ENCODE data around the gene TMEM86B.
A peak's percentile ranks its signal among the peaks of the same experiment; 100 is the strongest.

TMEM86B gene

GRCh38 chr19:55257461-55258420, 29.2 kb upstream of the TMEM86B start:
- DNase-seq (ENCODE audit: low read depth in 2 of 2) = no peak

- no peak for DNase-seq (ENCODE audit: low read depth in 2 of 2)
Observed at GRCh38 chr19:55256562-55257460, 28.2 kb upstream of the TMEM86B start.

GRCh38 chr19:55255618-55256423, 27.3 kb upstream of the TMEM86B start:
- peak in 1 of 2 donors; percentile 56 for DNase-seq (ENCODE audit: low read depth in 2 of 2)

- no peak for DNase-seq (ENCODE audit: low read depth in 2 of 2)
Observed at GRCh38 chr19:55254625-55254977, 26.0 kb upstream of the TMEM86B start.

GRCh38 chr19:55253842-55254624, 25.5 kb upstream of the TMEM86B start:
- DNase-seq (ENCODE audit: low read depth in 2 of 2) = peak in 1 of 2 donors; percentile 33

- no peak for DNase-seq (ENCODE audit: low read depth in 2 of 2)
Observed at GRCh38 chr19:55252760-55253663, 24.4 kb upstream of the TMEM86B start.

- DNase-seq (ENCODE audit: low read depth in 2 of 2) = no peak
Observed at GRCh38 chr19:55251341-55252081, 22.9 kb upstream of the TMEM86B start.

- DNase-seq (ENCODE audit: low read depth in 2 of 2) = no peak
Observed at GRCh38 chr19:55250262-55251036, 21.9 kb upstream of the TMEM86B start.

GRCh38 chr19:55249841-55250240, 21.3 kb upstream of the TMEM86B start:
- no peak for DNase-seq (ENCODE audit: low read depth in 2 of 2)

- no peak for DNase-seq (ENCODE audit: low read depth in 2 of 2)
Observed at GRCh38 chr19:55248704-55249103, 20.1 kb upstream of the TMEM86B start.

- no peak for DNase-seq (ENCODE audit: low read depth in 2 of 2)
Observed at GRCh38 chr19:55248166-55248675, 19.7 kb upstream of the TMEM86B start.

GRCh38 chr19:55247621-55248099, 19.1 kb upstream of the TMEM86B start:
- no peak for DNase-seq (ENCODE audit: low read depth in 2 of 2)

- DNase-seq (ENCODE audit: low read depth in 2 of 2) = no peak
Observed at GRCh38 chr19:55246462-55247451, 18.2 kb upstream of the TMEM86B start.

- DNase-seq (ENCODE audit: low read depth in 2 of 2) = no peak
Observed at GRCh38 chr19:55245236-55245904, 16.8 kb upstream of the TMEM86B start.

- DNase-seq (ENCODE audit: low read depth in 2 of 2) = no peak
Observed at GRCh38 chr19:55244004-55244680, 15.6 kb upstream of the TMEM86B start.

- DNase-seq (ENCODE audit: low read depth in 2 of 2) = no peak
Observed at GRCh38 chr19:55242517-55242916, 14.0 kb upstream of the TMEM86B start.

Data from stimulated activated CD4-positive, alpha-beta T cell treated with anti-CD3 and anti-CD28 coated beads, Interleukin-4, amount 100 ng/mL, for 48 hours (primary cell).